ENCODE results near the gene SLC9A1. TPM values are rescaled to one million over a fixed set of nuclear protein-coding genes. Genes with fewer than 3 reads are reported as not detected.

SLC9A1 gene
- total RNA-seq, 2 experiments from 2014 or later = 5.8 to 19.2 TPM

GRCh38 chr1:27143401-27143800 is 11.5 kb downstream of the SLC9A1 start:
- ChIA-PET POLR2A (interaction anchor here (0.8 to 7.2 kb wide), 3 partner anchors 8 to 10 kb away, joined by 3 to 48 read pairs (median 4); partner anchors contain the start of gene SLC9A1), CTCF (ENCODE audit: unreplicated experiment) (no interaction called here)
- H3K9me2 ChIP-seq (ENCODE audit: insufficient read depth, low read length) = no peaks in the 10 kb centered on the region
- intact Hi-C loops (cut with micrococcal nuclease; ENCODE audit: unreplicated experiment) = no loop called here
- H3K4me2 ChIP-seq (ENCODE audit: low read length) = no peak overlapping the region
- H4K20me1 ChIP-seq (ENCODE audit: insufficient read depth, low read length) = no peaks in the 10 kb centered on the region
- H3K4me1 ChIP-seq (ENCODE audit: insufficient read depth, low read length, poor library complexity, severe bottlenecking) = peaks cover 36% of the 10 kb centered on the region
- H3K36me3 ChIP-seq (ENCODE audit: insufficient read depth, low read length) = peaks cover 10% of the 10 kb centered on the region; the same call in 1 of the 2 replicates
- H3K79me2 ChIP-seq (ENCODE audit: insufficient read depth, low read depth, low read length) = peaks cover 24% of the 10 kb centered on the region; the same call in 1 of the 2 replicates
- TF ChIP-seq EZH2phosphoT487 (IDR thresholded peaks at IDR 0.05; ENCODE audit: borderline replicate concordance, low read depth, low read length) = no peak
- no peak for TF ChIP-seq CTCF (conservative IDR thresholded peaks at IDR 0.05; ENCODE audit: low read length)
- BruUV-seq (replicated peaks) = no TSS peak
- H3K27ac ChIP-seq (ENCODE audit: low read depth, low read length, poor library complexity, severe bottlenecking) = no peak overlapping the region
- H3K9me3 ChIP-seq (ENCODE audit: low read length) = no peaks in the 10 kb centered on the region
- H3K4me3 ChIP-seq (ENCODE audit: low read depth, low read length, poor library complexity, severe bottlenecking) = no peak overlapping the region
- no peak for DNase-seq (ENCODE audit: low spot score)
- no peak overlapping the region for H2AFZ ChIP-seq (ENCODE audit: low read length)

GRCh38 chr1:27142464-27142863 is 12.5 kb downstream of the SLC9A1 start:
- no TSS peak for BruUV-seq (replicated peaks)
- no peak overlapping the region for H3K27ac ChIP-seq (ENCODE audit: low read depth, low read length, poor library complexity, severe bottlenecking)
- no peak overlapping the region for H2AFZ ChIP-seq (ENCODE audit: low read length)
- no peaks in the 10 kb centered on the region for H3K9me3 ChIP-seq (ENCODE audit: low read length)
- DNase-seq (ENCODE audit: low spot score) = peak; percentile 23
- intact Hi-C loops (cut with micrococcal nuclease; ENCODE audit: unreplicated experiment) = no loop called here
- peak overlapping the region; percentile 24; the same call in 1 of the 2 replicates for H3K4me2 ChIP-seq (ENCODE audit: low read length)
- H3K36me3 ChIP-seq (ENCODE audit: insufficient read depth, low read length) = peaks cover 10% of the 10 kb centered on the region; the same call in 1 of the 2 replicates
- H4K20me1 ChIP-seq (ENCODE audit: insufficient read depth, low read length) = no peaks in the 10 kb centered on the region
- ChIA-PET CTCF (ENCODE audit: unreplicated experiment) (no interaction called here), POLR2A (interaction anchor here (0.5 to 7.2 kb wide), 5 partner anchors 9 to 479 kb away, joined by 3 to 48 read pairs (median 4); partner anchors contain the start of gene SLC9A1)
- H3K9me2 ChIP-seq (ENCODE audit: insufficient read depth, low read length) = no peaks in the 10 kb centered on the region
- no peak for TF ChIP-seq CTCF (conservative IDR thresholded peaks at IDR 0.05; ENCODE audit: low read length)
- no peak for TF ChIP-seq EZH2phosphoT487 (IDR thresholded peaks at IDR 0.05; ENCODE audit: borderline replicate concordance, low read depth, low read length)
- H3K79me2 ChIP-seq (ENCODE audit: insufficient read depth, low read depth, low read length) = peaks cover 17% of the 10 kb centered on the region; the same call in 1 of the 2 replicates
- H3K4me1 ChIP-seq (ENCODE audit: insufficient read depth, low read length, poor library complexity, severe bottlenecking) = peaks cover 34% of the 10 kb centered on the region
- no peak overlapping the region for H3K4me3 ChIP-seq (ENCODE audit: low read depth, low read length, poor library complexity, severe bottlenecking)

GRCh38 chr1:27141266-27142003 is 13.5 kb downstream of the SLC9A1 start:
- DNase-seq (ENCODE audit: low spot score) = no peak
- intact Hi-C loops (cut with micrococcal nuclease; ENCODE audit: unreplicated experiment) = no loop called here
- H3K36me3 ChIP-seq (ENCODE audit: insufficient read depth, low read length) = peaks cover 10% of the 10 kb centered on the region; the same call in 1 of the 2 replicates
- no peak overlapping the region for H3K4me3 ChIP-seq (ENCODE audit: low read depth, low read length, poor library complexity, severe bottlenecking)
- peaks cover 42% of the 10 kb centered on the region for H3K4me1 ChIP-seq (ENCODE audit: insufficient read depth, low read length, poor library complexity, severe bottlenecking)
- BruUV-seq (replicated peaks) = no TSS peak
- H2AFZ ChIP-seq (ENCODE audit: low read length) = no peak overlapping the region
- TF ChIP-seq EZH2phosphoT487 (IDR thresholded peaks at IDR 0.05; ENCODE audit: borderline replicate concordance, low read depth, low read length) = no peak
- no peak for TF ChIP-seq CTCF (conservative IDR thresholded peaks at IDR 0.05; ENCODE audit: low read length)
- no peaks in the 10 kb centered on the region for H4K20me1 ChIP-seq (ENCODE audit: insufficient read depth, low read length)
- no peak overlapping the region for H3K4me2 ChIP-seq (ENCODE audit: low read length)
- CTCF ChIA-PET (ENCODE audit: unreplicated experiment) = interaction anchor here (1.3 kb wide), 1 partner anchor 9 kb away, joined by 4 read pairs; no protein-coding TSS in a partner anchor
- H3K9me3 ChIP-seq (ENCODE audit: low read length) = no peaks in the 10 kb centered on the region
- peaks cover 13% of the 10 kb centered on the region; the same call in 1 of the 2 replicates for H3K79me2 ChIP-seq (ENCODE audit: insufficient read depth, low read depth, low read length)
- POLR2A ChIA-PET = interaction anchor here (0.9 to 7.2 kb wide), 2 partner anchors 10 to 12 kb away, joined by 5 to 48 read pairs; partner anchors contain the start of gene SLC9A1
- no peak overlapping the region for H3K27ac ChIP-seq (ENCODE audit: low read depth, low read length, poor library complexity, severe bottlenecking)
- H3K9me2 ChIP-seq (ENCODE audit: insufficient read depth, low read length) = no peaks in the 10 kb centered on the region

All from OCI-LY7 (cell line).